ENCODE results near the gene PSMC4.

Gene PSMC4

DNA sequence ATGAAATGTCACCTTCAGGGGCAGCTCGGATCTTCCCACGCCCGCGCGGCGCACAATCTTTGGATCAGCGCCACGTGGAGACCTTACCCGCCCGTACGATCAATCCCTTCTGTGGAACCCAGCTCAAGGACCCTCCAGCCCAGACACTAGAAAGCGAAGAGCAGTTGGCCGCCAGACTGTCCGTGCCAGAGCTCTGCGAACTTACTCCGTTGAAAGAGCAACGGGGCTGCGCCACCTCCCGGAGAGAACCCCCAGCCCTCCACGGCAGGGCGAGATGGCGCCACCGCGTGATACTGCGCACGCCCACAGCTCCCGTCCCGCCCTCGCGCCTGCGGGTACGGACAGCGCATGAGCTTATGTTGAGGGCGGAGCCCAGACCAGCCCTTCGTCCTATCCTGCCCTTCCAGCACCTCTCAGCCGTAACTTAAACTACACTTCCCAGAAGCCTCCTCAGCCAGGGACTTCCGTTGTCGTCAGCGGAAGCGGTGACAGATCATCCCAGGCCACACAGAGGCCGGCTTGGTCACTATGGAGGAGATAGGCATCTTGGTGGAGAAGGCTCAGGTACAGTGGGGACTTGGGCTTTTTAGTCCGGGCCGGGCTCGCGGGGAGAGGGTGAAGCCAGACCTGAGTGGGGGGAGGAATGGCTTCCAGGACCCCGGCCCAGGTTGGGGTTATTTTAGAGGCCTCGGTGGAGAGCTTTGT is at the start of gene PSMC4:
Gene PSMC4, plus strand, starts transcription at position 491 of the 705 bp plus-strand sequence. Its CDS starts 38 bp downstream, at position 529.
- DNase-seq = peak; percentile 98 to 99

DNA sequence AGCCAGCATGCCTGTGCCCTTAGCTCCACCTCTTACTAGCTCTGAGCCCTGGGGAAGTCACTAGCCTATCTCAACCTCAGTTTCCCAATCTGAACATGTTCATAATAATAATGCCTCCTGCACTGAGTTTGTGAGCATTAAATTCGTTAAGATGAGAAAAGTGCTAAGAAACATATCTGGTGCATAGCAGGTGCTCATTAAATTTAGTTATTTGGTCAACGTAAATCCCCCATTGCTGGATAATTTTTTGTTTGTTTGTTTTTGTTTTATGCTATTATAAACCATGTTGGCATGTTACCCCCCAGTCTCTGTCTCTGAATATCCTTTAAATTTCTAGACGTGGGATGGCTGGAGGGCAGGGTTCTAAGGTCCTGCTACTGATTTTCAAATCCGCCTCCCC is 47.1 kb upstream of the PSMC4 start:
- no peak for DNase-seq

DNA sequence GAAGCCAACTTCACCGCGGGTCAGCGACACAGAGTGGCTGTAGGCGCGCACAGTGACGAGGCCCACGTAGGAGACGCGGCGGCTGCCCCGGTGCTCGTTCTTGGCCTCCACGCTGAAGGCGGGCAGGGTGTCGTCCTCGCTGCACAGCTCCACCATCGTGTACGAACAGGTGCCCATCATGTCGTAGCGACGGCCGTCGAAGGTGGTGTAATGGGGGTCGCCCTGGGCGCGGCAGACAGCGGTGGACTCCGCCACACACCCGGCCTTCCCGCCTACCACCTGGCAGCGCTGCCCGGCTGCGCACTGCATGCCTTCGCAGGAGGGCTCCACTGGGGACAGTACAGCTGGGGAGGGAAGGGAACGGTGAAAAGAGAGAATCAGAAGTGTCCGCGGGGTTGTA is 46.6 kb upstream of the PSMC4 start:
- no peak for DNase-seq

DNA sequence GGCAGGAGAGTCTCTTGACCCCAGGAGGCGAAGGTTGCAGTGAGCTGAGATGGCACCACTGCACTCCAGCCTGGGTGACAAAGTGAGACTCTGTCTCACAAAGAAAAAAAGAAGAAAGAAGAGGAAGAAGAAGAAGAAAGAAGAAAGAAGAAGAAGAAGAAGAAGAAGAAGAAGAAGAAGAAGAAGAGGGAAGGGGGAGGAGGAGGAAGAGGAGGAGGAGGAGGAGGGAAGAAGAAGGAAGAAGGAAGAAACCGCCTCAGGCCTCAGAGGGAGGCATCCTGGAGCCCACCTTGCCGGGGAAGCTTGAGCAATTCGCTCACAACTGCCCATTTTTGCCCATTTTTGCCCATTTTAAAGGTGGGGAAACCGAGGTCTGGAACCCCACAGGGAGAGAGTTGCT is 46.0 kb upstream of the PSMC4 start:
- DNase-seq = no peak

DNA sequence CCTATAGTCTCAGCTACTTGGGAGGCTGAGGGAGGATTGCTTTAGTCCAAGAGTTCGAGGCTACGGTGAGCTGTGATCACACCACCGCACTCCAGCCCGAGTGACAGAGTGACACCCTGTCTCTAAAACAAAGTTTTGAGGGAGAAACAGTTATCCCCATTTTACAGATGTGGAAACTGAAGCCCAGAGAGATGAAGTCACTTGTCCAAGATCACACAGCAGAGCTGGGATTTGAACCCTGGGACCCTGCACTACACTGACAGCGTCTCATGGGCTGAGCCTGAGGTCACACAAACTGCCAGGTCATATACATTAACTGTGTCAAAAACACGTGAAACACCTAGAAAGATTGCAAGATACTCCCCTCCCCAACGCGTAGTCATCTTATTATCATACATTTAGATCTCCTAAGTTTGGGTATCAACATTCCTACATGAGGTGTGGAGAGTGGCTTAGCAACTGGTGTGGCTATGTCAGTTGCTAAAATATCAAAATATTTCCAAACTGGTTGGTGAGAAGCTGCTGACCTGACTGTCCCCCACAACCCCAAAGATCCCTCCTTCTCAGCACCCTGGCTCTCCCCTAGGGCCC is 44.7 kb upstream of the PSMC4 start:
- no peak for DNase-seq

DNA sequence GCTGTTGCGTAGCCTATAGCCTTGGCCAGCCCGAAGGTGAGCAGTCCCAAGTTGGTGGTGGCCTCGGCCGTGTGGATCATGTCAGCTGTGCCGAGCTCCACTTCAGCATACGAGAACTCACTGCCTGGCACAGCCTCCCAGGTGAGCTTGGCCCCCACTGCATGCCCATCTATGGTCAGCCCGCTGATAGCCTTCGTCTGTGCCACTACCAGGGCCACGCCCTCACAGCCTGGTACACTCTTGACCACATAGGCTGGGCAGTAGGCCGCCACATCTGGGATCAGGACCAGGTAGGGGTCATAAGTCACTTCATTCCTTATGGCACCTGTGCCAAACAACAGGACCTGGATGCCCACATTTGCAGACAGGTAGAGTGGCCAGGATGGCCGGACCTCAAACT is 43.9 kb upstream of the PSMC4 start:
- DNase-seq = no peak

DNA sequence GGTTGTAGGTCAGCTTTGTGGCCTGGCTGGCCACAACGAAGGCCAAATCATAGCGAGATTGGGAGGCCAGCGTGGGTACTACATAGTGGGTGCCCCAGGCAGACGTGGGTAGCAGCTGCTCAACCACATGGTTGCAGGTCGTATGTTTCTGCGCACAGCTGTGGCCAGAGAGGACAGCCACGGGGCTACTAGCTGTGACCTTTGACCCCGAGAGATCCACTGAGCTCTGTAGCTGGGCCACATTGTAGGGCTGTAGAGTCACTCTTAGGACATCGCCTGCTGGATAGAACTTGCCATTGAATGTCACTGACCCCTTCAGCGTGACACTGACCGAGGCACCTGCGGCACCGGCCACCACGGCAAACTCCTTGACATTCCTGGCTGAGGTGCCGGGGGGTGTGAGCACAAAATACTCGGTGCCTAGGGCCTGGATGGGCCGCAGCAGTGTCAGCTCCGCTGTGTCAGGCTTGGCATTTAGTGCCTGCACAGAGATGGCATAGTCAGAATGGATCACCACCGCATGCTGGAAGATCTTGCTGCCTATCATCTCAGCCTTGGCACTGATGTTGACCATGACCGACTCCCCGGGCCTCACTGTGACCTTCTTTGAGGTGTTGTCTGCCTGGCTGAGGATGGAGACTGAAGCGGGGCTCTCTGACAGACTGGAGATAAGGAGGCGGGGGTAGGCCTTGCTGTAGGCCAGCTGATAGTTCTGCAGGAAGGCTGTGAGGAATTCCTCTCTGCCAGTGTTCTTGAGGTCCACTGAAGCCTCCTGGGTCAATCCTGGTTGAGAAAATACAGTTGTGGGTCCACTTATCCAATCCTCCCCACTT is 43.2 kb upstream of the PSMC4 start:
- no peak for DNase-seq

DNA sequence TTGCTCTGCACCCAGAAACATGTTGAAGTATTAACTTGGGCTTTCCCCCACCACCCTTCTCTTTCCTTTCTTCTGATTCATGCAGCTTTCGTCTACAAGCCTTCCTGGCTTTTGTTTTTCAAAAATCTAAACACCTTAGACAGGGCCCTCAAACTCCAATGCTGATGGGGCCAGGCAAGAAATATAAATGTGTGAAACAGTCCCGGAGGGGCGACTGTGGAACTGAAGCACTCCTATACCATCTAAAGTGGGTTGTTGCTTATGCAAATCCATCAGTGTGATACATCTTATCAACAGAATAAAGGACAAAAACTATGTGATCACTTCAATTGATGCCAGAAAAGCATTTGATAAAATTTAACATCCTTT is 42.6 kb upstream of the PSMC4 start:
- DNase-seq = no peak

DNA sequence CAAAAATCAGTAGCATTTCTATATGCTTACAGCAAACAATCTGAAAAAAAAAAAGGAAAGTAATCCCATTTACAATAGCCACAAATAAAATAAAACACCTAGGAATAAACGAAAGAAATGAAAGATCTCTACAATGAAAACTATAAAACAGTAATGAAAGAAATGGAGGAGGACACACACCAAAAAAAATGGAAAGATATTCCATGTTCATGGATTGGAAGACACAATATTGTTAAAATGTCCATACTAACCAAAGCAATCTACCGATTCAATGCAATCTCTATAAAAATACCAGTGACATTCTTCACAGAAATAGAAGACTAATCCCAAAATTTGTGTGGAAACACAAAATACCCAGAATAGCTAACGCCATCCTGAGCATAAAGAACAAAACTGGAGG is 41.2 kb upstream of the PSMC4 start:
- no peak for DNase-seq

DNA sequence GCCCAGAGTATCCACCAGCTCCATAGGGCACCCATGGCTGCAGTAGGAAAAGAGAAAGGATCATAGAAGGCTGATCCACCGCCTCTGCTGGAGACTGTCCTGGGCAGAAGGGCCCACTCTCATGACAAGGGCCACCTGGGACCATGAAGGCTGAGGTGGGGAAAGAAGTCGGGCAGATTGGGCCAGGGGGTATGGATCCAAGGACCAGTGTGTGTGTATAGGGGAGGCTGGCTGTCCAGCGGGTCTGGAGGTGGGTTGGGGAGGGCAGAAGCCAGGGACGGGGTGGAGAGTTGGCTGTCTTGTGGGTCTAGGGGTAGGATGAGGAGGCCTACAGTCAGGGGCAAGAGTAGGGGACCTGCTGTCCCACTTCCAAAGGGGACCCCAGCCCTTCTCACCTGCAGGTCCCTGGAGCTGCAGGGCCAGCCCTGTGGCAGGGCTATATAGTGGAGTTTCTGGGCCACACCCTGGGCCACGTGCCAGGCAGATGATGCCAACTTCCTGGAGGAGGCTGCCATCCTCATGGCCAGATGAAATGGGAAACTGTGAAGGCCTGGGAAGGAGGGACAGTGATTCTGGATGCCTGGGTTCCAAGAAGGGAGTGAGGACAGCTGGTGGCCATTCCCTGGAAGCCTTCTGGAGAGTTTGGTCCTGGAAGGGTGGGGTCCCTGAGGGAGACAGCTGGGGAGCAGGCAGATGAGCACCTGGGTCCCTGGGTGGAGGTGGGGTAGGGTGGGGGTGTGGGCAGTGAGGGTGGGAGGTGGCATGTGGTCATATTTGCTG is 36.2 kb upstream of the PSMC4 start, which contains the start of gene FCGBP:
Gene FCGBP, minus strand, starts transcription at position 51 of the 780 bp plus-strand sequence.
- no peak for DNase-seq

DNA sequence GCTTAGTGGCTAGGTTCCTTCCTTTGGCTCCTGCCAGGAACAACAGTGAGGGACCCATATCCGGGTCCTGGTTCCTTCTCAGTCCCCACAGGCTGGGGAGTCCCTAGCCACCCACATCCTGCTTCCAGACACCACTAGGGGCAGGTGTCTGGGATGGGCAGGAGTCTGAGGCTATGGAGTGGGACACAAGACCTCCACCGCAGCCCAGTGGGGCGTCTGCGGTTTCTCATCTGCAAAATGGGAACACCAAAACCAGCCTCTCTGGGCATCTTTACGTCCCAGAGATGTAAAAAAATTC is 35.7 kb upstream of the PSMC4 start:
- no peak for DNase-seq

DNA sequence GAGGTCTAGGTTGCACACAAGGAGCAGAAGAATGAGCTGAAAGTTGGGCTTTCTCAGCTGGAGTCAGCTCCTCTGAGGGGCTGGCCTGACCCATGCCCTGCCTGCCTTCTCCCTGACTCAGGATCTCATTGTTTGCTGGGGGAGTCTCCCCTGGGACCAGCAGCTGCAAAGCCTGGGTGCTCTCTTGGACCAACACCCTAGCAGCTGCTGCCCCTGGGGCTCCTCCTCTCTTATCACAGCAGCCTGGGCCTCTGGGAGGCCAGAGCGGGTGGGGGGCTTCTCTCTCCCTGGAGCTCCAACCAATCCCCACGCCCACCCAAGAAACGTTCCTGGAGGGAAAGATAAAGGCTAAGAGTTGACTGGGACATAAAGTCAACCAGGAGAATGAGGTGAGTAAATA is 34.9 kb upstream of the PSMC4 start:
- no peak for DNase-seq

DNA sequence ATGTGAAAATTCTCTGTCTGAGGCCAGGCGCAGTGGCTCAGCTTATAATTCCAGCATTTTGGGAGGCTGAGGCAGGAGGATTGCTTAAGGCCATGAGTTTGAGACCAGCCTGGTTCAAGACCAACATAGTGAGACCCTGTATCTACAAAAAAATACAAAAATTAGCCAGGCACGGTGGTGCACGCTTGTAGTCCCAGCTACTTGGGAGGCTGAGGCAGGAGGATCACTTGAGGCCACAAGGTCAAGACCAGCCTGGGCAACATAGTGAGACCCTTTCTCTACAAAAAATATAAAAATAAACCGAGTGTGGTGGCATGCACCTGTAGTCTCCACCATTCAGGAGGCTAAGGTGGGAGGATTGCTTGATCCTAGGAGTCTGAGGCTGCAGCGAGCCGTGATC is 34.3 kb upstream of the PSMC4 start:
- no peak for DNase-seq

DNA sequence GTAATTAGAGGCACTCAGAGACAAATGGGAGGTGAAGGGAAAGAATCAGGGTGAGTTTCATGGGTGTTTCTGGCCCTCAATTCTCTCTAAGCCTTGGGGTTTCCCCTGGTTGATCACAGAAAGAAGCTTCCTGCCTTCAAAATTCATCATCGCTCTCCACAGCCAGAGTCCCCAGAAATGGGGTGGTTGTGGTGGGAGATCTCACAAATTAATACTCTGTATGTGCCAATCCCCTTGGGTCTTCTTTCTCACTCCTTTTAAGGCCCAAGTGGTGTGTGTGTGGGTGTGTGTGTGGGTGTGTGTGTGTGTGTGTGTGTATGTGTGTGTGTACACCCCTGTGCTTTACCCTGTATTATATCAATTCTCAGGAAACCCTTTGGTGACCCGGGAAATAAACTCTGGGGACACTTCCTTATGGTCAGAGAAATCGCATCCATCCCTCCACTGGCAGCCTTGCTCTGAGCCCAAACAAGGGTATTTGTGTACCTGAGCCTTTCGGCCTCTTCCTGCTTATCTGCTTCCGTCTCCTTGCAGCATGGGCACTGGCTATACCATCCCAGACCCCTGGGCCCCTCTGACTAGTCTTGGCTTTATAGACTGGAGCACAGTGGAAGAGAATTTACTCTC is 33.8 kb upstream of the PSMC4 start:
- DNase-seq = no peak

DNA sequence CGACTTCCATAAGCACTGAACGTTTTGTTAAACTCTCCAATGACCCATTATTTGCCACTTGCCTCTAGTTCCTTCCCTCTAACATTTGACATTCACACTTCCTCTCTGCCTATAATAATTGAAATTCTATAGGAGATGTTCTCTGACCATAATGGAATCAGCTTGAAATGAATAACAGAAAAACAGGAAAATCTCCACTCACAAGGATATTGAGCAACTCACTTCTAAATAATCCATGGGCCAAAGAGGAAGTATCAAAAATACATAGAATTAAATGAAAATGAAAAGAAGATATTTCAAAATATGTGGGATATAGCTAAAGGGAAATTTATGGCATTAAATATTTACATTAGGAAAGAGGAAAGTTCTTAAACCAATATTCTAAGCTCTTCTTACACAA is 33.2 kb upstream of the PSMC4 start:
- no peak for DNase-seq

DNA sequence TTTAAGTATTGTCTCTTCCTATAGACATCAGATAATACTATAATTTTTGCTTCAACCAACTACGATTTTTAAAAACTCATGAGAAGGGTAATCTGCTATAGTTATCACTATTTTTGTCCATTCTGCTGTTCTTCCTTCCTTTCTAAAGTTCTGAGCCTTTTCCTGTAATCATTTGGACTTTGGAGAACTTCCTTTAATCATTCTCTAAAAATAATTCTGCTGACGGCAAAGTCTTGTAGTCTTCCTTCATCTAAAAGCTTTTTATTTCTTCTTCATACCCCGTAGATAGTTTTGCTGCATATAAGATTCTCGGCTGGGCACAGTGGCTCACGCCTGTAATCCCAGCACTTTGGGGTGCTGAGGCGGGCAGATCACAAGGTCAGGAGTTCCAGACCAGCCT is 31.4 kb upstream of the PSMC4 start:
- DNase-seq = no peak

DNA sequence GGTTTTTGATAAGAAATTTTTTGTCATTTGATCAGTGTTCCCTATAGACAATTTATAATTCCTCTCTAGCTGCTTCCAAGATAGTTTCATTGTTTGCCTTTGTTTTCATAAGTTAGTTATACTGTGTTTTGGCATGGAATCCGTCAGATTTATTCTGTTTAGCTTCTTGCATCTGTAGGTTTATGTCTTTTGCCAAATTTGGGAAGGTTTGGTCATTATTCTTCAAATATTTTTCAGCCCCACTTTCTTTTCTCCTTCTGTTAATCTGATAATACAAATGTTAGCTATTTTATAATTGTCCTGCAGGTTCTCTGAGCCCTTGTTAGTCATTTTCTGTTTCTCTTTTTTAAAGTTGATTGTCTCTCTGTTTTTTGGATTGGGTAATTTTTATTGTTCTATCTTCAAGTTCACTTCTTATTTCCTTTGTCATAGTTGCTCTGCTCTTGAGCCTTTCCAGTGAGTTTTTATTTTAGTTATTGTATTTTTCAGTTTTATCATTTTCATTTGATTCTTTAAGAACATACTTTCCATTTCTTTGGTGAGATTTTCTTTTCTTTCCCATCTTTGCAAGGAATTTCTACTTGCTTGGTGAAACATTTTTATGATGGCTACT is 30.6 kb upstream of the PSMC4 start:
- no peak for DNase-seq

DNA sequence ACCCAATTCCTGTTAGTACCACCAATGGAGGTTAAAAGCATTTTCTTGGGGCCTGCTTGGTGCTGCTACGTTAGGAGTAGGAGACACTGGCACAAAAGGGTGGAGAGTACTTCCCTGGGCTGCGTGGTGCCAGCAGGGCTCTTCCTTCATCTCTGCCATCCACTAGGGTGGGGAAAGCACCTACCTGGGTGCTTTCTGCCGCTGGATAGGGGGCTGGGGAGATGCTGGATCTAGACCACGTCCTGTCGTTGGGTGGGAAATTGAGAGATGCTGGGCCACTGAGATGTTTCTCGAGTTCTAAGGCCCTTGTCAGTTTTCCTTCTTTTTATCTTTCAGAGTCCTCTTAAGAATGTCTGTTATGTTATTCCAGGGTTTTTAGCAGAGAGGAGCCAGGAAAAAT is 29.8 kb upstream of the PSMC4 start:
- no peak for DNase-seq

DNA sequence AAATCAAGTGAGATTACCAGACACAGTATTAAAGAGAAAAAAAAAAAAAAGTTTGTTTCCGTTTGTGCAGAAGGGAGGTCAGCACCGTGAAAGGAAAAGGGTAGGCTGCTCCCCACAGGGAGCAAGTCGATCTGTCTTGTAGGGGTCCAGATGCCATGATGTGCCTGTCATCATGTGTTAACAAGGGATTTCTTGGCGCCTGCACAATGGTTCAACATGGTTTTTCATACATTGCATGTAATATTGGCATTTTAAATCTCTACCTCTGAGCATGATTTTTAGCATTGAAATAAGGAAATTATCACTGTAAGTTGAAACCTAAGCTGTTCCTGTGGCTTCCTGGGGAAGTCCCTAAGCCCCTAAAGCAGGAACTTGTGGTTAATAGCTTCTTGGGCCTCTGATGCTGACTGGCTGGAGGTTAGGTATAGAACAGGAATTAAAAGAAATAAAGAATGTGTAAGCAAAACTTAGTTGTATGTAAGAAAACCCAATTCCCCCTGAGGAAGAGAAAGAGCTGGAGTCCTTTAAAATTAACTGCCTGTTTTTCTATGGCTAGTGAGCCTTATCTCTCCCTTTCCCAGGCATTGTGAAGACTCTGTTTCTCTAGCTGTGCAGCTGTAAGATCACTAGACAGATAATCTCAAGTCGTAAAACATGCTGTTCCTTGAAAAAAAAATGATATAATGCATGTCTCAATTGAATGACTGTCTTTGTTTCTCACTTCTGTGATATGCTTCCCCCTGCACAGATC is 29.2 kb upstream of the PSMC4 start:
- DNase-seq = no peak

DNA sequence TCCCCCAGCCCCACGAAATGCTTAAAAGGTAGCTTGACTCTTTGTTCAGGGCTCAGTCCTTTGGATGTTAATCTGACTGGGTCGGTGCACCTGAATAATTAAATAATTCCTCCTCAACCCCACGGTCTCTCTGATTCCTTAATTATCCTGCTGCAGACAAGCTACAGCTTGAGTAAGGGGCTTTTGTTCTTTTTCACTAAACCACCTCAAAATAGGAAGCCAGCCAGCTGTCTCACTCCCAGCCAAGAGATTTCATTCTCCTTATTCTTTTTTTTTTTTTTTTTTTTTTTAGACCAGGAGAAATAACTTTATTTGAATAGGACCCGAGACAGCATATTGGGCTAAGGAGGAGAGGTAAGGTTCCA is 28.6 kb upstream of the PSMC4 start:
- DNase-seq = no peak

DNA sequence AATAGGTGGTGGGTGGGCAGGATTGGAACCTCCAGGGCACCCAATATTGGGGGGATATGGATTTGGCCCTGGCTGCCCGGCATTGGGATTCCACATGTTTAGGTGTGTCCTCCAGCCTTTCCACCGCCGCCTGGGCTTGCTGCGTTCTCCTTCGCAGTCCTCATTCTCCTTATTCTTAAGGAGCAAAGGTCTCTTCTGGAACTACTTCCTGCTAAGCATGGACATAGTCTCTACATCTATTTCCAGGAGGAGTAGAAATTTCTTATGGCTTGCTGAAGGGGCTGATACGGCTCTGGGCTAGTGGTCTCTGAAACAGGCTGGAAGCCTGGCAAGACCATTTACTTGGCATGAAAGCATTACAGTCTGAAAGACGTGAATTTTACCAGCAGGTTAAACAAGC is 27.4 kb upstream of the PSMC4 start:
- DNase-seq = no peak

DNA sequence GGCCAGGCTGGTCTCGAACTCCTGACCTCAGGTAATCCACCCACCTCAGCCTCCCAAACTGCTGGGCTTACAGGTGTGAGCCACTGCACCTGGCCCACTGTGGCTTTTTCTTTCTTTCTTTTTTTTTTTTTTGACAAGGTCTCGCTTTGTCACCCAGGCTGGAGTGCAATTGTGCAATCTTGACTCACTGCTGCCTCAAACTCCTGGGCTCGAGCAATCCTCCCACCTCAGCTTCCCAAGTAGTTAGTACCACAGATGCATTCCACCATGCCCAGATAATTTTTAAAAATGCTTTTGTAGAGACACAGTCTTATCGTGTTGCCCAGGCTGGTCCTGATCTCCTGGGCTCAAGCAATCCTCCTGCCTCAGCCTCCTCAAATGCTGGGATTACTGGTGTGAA is 24.4 kb upstream of the PSMC4 start:
- no peak for DNase-seq

All from NCI-H2081 (cell line).